ENCODE measurements around the gene RBM19.

Gene RBM19

DNA sequence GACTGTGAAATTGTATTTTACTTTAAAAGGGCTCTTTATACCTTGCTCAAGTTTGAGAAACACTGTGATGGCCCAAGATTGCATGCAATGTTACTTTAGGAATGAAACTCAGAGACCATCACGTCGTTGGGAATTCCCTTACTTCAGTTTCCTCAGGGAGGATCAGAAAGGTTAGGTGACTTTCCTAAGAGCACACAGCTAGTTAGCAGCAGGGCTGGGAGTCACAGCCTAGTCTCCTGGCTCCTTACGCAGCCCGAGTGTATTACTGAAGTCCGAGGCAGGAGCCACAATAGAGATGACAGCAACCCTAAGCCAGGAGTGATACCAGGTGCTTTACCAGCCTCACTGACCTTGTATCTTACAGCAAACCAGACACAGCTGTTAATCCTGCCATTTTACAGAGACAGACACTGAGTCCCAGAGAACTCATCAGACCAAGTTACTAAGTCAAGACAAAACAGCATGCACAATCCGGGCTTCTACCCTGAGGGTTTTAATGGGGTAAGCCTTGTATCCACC is 67.0 kb downstream of the RBM19 start:
- DNase-seq, result no peak

DNA sequence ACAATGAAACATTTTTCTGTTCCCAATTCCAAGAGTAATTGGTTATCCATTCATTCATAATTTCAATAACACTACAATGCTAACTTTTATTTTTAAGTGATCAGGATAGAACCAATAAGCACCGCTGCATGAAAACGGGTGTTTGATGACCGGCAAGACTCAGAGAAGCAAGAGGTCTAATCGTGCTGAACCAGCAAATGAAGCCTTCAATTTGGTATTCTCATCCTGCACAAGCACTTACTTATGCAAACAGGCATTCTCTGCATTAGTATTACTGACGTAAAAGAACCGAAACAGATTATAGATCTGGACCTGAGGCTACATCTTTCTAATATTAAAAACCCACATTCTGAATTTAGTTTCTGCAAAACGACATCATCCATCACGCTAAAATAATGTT is 67.7 kb downstream of the RBM19 start:
- no peak for DNase-seq

DNA sequence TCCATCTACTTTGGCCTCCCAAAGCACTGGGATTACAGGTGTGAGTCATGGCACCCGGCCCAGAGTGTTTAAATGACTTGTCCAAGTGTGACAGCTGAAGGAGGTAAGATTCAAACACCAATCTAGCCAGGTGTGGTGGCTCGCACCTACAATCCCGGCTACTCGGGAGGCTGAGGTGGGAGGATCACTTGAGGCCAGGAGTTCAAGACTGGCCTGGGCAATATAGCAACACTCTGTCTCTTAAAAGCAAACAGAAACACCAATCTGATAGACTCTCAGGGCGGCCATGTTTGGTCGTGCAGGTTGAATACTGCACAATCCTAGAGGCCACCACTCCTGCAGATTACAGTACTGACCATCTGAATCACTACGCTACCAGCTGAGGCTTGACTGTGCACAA is 68.7 kb downstream of the RBM19 start:
- DNase-seq, result no peak

DNA sequence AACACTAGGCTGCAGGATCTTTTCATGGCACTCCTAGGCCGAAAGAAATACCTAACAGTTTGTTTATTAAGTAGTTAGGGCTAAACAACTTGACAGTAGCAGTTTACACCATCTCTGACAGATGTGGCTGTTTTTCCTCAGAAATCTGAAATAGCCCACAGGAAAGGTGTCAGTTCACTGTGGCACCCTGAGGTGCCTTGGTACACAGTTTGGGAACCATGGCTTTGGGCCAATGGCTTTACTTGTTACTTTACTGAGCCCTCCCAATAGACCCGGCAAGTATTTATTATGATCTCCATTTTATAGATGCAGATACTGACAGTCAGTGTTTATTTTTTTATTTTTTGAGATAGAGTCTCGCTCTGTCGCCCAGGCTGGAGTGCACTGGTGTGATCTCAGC is 69.3 kb downstream of the RBM19 start:
- no peak for DNase-seq

DNA sequence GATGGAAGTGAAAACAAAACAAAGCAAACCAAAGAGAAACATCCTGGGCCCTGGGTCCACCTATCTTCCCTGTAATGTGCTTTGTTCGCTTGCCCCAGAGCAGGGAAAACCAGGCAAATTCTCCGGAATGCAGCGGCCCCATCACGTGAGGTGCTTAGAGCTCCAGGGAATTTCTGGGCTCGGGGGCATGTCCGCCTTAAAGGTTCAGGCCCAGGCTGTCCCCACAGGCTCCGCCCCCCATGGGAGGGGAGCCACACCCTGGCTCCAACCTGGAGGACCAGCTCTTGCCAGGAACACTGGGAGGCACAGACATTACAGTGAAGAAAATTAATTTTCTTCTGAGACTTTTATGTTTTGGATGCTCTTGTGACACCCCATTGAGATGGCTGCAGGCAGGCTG is 69.9 kb downstream of the RBM19 start:
- no peak for DNase-seq

DNA sequence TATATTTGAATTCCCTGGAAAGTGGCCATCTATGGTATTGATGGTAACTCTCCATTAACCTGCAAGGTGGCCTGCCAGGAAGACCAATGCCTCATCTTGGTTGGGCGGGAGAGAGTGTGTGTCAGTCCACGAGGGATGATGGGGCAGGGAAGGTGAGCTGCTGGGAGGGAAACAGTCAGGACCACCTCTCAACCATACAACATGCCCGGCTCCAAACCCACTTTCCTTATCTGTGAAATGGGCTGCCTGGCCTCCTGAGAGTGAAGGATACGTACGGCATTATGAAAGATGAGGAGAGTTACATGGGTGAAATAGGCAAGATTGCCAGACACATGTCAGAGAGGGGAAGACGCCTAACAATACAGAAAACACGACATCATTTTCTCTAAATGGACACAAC is 70.9 kb downstream of the RBM19 start:
- DNase-seq, result no peak

DNA sequence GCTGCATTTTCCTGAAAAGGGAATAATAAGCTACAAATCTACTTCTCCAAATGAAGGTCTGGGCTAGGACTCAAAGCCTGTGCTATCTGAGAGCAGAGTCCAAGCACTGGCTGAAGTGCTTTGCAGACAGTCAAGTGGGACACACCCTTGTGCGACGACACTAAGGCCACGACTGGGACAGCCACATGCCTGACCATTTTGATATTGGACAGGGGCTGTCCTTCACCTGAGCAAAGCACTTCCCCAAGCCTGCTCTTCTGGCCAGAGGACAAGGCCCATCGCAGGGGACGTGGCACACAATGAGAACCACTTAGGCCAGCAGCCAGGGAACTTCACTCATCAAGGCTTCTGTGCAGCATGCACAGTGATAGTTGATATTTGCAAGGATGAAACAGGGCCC is 71.4 kb downstream of the RBM19 start:
- no peak for DNase-seq

DNA sequence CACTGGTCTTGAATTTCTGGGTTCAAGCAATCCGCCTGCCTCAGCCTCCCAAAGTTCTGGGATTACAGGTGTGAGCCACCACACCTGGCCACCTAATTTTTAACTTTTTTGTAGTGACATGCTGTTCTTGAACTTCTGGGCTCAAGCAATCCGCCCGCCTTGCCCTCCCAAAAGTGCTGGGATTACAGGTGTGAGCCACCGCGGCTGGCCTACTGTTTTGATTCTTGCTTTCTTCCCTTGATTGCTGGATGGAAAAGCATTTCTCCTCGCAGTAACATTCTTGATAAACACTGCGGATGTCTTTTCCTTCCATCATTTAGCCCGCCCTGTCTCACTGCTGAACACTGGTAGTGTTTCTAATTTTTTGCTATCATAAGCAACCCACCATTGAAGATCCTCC is 72.9 kb downstream of the RBM19 start:
- DNase-seq, result no peak

DNA sequence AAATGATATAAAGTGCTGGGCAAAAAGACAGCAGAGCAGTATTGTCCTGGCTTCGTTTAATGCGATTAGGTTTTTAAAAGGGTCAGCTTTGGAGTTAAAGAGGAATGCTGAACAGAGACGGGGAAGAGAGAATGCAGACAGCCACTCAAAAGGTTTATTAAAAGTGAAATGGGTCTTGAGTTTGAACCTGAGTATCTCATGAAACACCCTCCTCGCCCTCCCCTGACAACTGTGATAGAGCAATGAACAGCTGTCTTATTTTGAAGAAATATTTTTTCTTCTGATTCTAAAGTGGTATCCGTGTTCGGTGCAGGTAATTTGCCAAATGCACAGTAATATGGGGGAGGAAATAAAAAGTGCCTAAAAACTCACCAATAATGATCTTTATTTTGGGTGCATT is 73.6 kb downstream of the RBM19 start:
- no peak for DNase-seq

DNA sequence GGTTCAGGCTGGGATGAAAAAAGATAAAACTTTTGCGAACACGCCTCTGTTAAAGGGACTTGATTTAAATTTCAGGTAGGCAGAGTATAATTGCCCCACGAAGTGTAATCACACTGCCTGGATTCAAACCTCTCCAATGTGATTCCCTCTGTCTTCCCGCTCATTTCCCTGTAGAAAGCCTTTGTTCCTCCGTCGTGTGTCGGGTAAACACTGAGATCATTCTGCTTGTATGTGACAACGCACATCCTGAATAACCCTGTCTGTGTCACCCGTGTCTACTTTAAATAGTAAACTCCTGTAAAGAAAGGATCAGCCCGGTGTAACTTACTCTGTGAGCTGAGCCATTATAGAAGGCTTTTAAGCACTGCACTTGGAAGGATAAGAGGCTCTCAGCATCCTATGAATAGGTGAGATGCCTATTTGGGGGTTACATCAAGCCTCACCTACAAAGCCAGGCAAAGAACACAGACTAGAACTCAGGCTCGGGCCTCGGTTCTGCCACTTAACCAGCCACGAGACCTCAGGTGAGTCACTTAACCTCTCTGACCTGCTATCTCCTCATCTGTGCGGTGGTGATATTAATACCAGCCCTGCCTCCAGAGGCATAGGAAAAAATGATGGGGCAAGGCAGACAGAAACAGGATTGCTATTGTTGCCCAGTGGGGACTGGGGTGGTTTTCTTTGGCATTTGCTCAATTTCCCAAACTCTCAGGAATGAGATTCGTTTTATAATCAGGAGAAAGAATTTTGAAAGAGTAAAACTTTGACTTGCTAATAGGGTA is 74.2 kb downstream of the RBM19 start:
- no peak for DNase-seq

DNA sequence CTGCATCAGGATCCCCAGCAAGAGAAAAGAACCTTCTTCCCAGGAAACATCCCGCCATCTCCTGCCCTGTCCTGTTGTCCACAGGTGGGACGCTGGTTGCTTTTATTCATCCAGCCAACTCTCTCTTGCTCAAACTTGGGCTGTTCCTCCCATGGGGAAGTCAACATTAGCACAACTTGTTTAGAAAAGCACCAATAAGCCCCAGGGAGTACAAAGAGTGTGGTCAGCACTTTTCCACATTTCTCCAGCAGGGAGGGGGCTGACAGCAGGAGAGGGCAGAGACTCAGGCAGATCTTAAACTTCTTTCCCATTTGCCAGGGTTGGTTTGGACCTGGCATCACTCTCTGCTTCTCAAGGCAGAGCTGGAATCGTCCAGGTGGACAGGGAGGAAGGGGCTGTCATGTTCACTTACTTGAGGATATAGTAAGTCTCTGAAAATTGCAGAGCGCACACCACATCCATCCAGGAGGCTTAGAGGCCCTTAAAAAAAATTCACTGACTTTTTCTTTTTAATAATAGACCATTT is 74.9 kb downstream of the RBM19 start:
- DNase-seq, result no peak

DNA sequence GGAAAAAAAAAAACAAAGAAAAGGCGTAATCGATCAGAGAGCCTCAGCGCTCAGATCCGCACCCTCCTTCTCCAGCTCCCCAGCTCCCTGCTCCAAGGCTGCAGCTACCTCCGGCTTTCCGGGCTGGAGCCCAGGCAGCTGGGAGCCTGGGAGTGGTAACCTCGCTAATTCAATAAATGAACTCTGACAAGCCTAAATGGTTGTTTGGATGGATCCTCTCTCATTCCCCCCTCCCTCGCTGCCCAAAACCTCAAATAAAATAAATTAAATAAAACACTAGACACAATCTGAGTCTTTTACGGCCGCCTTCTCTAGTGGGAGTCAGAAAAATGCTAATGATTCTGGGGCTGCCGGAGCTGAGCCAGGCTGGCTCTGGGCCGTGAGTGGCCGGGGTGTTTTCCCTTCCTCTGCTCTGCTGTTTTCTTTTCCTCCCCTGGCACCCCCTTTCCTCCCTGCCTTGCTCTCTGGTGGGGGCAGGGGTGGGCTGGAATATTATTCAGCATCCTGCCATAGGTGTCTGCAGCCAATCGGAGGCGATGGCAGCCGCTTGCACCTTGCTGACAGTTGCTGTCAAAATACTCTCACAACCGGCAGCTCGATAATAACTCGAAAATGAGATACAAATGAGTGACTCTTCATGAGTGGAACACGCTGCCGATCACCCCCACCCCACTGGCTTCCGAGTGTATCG is 76.1 kb downstream of the RBM19 start:
- DNase-seq, result no peak

DNA sequence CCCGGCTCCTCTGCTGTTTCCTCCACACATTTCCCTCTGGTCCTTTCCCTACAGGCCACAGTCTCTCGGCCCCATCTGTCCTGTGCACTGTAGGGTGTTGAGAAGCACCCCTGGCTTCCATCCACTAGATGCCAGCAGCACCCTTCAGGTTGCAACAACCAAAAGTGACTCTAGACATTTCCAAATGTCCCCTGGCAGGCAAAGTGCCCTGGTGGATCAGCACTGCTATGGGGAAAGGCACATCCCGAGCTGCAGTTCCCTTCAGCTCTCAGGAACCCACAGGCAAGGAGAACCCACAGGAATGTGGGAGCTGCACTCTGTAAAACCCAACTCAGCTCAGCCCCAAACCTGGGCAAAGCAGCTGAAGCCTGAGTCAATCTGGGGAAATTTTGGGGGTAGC is 77.0 kb downstream of the RBM19 start:
- DNase-seq, result no peak

DNA sequence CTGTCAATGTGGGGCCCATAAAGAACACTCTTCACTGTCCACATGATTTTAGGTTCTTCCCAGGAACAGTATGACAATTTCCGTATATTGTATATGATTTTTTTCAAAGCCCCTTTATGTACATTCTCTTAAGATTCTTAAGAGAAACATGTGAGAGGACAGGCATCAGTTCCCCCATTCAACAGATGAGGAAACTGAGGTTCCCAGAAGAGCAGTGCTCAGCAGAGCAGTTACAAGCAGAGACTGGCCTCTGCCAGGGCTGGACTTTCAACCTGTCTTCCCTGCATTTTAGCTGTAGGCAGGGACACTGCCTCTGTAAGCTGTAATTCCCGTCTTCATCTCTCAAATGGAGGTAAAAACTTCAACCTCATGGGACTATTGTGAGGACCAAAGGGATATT is 77.7 kb downstream of the RBM19 start:
- no peak for DNase-seq

DNA sequence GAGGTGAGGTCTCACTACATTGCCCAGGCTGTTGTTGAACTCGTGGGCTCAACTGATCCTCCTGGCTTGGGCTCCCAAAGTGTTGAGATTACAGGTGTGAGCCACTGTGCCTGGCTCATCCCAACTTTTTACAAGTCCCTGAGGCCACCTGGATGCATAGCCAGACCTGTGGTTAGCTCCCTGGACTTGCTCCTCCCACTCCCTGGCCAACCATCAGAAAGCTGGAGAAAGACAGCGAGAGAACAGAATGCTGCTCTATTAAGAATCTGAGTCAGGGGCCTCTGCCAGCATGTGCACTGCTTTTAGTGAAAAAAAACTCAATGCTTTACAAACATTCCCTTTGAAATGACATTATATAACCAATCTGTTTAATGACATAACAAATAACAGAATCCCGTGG is 78.2 kb downstream of the RBM19 start:
- no peak for DNase-seq

DNA sequence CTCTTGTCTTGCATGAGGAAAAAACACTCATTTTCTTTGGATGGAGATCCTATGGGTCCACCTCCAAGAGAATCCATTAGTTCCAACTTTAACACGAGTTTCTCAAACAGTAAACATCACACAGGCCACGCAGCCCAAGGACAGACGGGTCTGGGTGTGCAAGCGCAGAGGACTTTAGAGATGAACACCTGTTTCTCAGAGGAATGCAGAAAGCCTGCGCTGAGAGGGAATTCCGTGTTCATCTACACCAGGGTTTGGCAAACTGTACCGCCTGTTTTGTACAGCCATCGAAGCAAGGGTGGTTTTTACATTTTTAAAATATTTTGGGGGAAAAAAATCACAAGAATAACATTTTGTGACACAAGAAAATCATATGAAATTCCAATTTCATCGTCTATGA is 79.4 kb downstream of the RBM19 start:
- no peak for DNase-seq

DNA sequence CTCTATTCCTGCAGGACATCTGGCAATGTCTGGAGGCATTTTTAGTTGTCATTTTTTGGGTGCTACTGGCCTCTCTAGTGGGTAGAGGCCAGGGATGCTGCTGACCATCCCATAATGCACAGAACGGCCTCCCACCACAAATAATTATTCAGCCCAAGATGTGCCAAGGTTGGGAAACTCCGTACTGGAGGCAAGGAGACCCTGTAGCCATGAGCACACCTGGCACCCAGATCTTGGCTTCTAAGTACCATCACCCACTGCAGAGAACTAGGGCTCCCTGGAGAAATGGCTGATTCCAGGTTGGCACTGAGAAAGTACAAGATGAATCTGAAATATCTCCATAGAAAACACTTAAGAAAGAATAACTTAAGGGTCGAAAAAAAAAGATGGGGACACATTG is 81.7 kb downstream of the RBM19 start:
- no peak for DNase-seq

DNA sequence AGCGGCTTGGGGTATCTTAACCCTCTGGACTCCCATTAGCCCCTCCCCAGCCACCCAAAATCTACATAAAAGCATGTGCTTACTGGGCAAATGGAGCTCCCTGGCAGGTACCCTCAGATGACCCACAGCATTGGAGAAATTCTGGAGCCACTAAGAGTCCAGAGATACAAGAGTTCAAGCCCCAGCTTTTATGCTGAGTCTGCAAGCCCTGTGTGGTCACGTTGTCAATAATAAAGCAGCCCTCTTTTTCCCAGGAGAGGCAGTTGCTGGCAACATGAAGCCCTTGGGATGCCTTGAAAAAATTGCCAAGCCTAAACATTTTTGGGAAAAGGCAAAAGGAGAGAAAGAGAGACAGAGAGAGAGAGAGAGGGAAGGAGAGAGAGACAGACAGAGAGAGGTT is 83.4 kb downstream of the RBM19 start:
- no peak for DNase-seq

DNA sequence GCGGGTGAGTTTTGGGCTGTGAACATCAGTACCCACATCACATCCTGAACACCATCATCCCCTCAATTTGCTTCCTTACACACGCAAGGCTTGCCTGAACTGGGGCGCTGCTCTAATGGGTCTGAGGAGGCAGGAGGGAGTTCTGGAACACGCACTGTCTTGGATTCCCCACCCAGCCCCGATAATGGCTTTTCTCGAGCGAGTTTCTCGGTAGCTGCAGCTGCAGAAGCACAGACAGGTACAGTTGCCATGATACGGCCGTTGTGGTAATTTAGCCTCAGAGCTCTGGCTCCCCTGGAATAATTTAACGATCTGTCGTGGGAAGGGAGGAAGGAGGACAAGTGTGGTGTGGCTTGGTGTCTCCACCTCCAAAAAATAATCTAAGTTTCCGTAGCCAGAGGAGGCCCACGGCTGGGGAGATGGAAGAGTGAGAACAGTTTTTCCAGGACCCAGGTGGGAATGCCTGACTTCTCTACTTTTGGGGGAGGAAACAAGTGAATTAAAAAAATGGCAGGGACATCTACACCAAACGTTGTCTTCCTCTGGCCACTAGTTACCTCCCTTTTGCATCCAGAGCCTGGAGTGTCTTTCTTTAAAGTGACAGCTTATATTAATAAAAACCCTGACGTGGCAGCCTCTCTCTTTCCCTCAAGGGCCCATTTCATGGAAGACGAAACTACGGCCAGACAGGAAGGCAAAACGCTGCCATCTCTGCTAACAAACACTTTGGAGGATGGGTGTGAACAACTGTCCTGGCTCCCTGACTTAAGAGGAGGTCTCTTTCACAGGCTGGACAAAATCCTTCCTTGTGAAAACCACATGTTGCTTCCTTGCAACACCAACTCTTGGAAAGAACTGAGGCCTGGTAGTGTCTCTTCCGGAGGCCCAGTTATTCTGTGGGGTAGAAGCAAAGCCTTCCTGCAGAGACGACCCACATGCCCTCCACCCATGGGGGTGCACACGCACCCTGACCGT is 84.8 kb downstream of the RBM19 start:
- DNase-seq, result no peak

DNA sequence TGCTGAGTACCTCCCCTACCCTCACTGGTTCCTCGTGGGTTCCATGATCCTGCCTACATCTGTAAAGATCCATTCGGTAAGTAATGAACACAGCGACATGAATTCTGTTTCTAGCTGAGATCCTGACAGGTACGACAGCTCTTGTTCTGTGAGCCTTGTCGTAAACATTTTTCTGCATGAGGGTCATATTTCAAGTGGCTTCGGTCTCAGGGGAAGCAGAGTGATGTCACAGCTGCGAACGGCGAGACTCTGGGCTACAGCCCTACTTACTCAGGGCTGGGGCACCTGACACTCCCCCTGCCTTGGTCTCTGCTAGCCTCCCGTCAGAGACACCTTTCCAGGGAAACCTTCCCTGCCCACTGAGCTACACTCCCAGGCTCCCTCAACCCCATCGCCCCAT is 85.8 kb downstream of the RBM19 start:
- DNase-seq, result no peak

DNA sequence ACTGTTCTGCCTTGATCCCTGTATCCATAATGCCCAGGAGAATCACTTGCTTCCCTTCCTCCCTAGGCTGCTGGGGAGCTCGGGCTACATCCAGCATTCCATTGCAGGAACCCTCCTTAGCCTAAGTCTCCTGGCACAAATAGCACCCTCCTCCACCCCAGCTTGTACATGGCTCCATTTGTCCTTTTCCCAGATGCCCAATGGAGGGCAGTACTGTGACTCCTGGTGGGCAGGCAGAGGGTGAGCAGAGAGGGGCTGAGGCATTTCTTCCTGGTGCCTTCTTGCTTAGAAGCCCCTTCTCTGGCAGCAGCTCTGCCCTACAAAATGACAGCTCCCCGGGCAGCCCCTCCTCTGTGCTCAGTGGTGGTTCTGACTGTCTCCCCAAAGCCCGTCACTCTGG is 86.5 kb downstream of the RBM19 start:
- no peak for DNase-seq

DNA sequence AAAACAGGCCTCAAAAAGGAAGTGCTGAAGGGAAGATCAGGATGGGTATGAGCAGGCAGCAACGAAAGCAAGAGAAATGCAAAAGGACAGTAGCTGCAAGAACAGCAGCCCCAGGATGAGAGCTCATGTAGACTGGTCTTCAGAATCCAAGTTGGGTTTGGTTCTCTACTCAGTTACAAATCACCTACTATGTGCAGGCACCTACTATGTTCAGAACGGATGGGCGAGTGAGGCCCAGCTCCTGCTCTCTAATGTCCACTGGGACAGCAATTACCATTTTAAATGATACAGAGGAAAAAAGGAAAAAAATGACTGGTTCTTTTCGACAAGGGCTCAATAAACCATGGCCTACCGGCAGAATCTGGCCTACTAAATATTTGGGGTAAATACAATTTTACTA is 88.5 kb downstream of the RBM19 start:
- no peak for DNase-seq

DNA sequence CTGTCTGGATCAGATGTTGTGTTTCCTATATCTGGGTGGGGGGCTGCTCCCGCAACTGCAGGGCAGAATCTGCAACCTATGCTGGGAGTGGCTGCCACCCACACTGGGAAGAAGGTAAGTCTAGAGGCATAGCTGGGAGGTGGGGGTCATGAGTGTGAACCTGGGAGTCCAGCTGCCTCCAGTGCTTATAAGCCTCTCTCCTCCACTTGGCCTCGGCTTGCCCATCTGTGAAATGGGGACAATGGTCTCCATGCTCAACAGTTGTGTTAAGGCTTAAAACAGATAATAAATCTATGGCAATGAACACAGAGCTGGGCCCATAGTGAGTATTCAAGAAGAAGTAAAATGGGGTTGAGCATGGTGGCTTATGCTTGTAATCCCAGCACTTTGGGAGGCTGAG is 90.0 kb downstream of the RBM19 start:
- DNase-seq, result no peak

Data from CD4-positive, alpha-beta T cell treated with Interleukin-10 for 1 hour (primary cell).